ENCODE measurements around the gene CFAP46. TPM values are rescaled to one million over a fixed set of nuclear protein-coding genes. Genes with fewer than 3 reads are reported as not detected.

Gene CFAP46
- total and polyA plus RNA-seq, 2 of the 4 experiments (the other 2 are of a cell fraction) = 1.3 to 1.8 TPM

DNA sequence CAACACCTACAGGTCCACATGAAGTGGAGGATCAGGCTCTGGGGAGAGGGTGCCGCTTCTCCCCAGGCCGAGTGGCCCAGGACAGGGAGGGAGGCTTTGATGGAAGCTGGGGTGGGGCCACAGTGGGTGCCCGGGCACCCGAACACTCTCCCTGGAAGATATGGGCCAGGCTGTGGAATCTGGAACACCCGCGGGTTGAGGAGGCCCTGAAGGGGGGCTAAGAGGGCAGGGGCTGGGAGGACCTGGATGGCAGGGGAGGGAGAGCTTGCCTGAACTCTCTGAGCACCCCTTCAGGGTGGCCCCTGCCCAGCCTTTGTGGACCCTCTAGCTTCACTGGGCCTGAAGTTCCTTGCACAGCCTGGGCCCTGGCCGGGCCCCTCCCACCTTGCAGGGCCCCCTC lies 151.9 kb downstream of the CFAP46 start:
- Histone ChIP-seq H3K23ac (ENCODE audit: low read depth, low read length) (no peak overlapping the region), H3K14ac (replicated peaks; ENCODE audit: low read depth, low read length) (no peak overlapping the region), H3K27ac (ENCODE audit: insufficient read depth, low read length) (no peak overlapping the region), H3K36me3 (ENCODE audit: control insufficient read depth, insufficient read depth, low read length) (no peaks in the 10 kb centered on the region), H2BK20ac (ENCODE audit: low read depth, low read length) (no peak overlapping the region), H3K9me3 (ENCODE audit: control insufficient read depth, insufficient read depth, low read length) (no peaks in the 10 kb centered on the region), H3K4me2 (ENCODE audit: low read depth, low read length) (no peak overlapping the region), H4K91ac (ENCODE audit: insufficient read depth, low read depth, low read length) (no peak overlapping the region), H3K4me1 (ENCODE audit: control insufficient read depth, insufficient read depth, low read length) (no peaks in the 10 kb centered on the region), H2BK15ac (ENCODE audit: low read depth, low read length) (no peak overlapping the region), H3K18ac (ENCODE audit: low read depth, low read length) (no peak overlapping the region), H2BK120ac (ENCODE audit: low read depth, low read length) (no peak overlapping the region), H3K4me3 (ENCODE audit: insufficient read depth, low read depth, low read length) (no peak overlapping the region), H3K56ac (ENCODE audit: extremely low read depth, insufficient read depth, low read length) (no peak overlapping the region), H2AK9ac (replicated peaks; ENCODE audit: low read depth, low read length, poor library complexity) (no peak overlapping the region), H4K8ac (ENCODE audit: low read depth in 2 of 2, low read length in 2 of 2) (no peak overlapping the region), H2AK5ac (ENCODE audit: low read depth, low read length) (no peak overlapping the region), H3K79me1 (ENCODE audit: low read depth in 1 of 2, low read length in 2 of 2) (no peaks in the 10 kb centered on the region), H3K9ac (ENCODE audit: low read depth, low read length) (no peak overlapping the region), H2AFZ (replicated peaks; ENCODE audit: low read length, poor library complexity) (no peak overlapping the region), H4K20me1 (ENCODE audit: insufficient read depth, low read length) (no peaks in the 10 kb centered on the region), H3K9me1 (ENCODE audit: insufficient read depth, low read length) (no peaks in the 10 kb centered on the region), H3K27me3 (ENCODE audit: control insufficient read depth, insufficient read depth, low read length) (peaks cover 53% of the 10 kb centered on the region), H3K4ac (ENCODE audit: low read depth, low read length) (no peak overlapping the region), H2BK5ac (ENCODE audit: low read depth, low read length, poor library complexity, severe bottlenecking) (no peak overlapping the region), H4K5ac (ENCODE audit: low read depth, low read length) (no peak overlapping the region)
- ATAC-seq (ENCODE audit: low read depth) (no peak), DNase-seq (no peak)
- ChIA-PET CTCF (interaction anchor here (1.4 kb wide), 1 partner anchor 136 kb away, joined by 3 read pairs; no protein-coding TSS in a partner anchor), POLR2A (ENCODE audit: unreplicated experiment) (no interaction called here)
- dilution Hi-C loops (cut with HindIII; ENCODE audit: low sequenced_read_pairs, unreplicated experiment) = no loop called here
- TF ChIP-seq SMC3 (IDR thresholded peaks at IDR 0.05; ENCODE audit: low read depth, low read length) (no peak), MAZ (IDR thresholded peaks at IDR 0.05; ENCODE audit: borderline replicate concordance, low read depth, low read length) (no peak), MAFK (IDR thresholded peaks at IDR 0.05; ENCODE audit: low read depth, low read length) (no peak), NFE2L2 (IDR thresholded peaks at IDR 0.05; ENCODE audit: low read depth, low read length) (no peak), FOS (IDR thresholded peaks at IDR 0.05; ENCODE audit: low read depth, low read length) (no peak), CHD1 (IDR thresholded peaks at IDR 0.05; ENCODE audit: low read depth, low read length) (no peak), CEBPB (IDR thresholded peaks at IDR 0.05; ENCODE audit: low read depth, low read length) (no peak), RCOR1 (IDR thresholded peaks at IDR 0.05; ENCODE audit: insufficient replicate concordance, low read length) (no peak), MXI1 (IDR thresholded peaks at IDR 0.05; ENCODE audit: borderline replicate concordance, low read depth, low read length) (no peak), POLR2A (IDR thresholded peaks at IDR 0.05; ENCODE audit: low read depth, low read length) (no peak), RAD21 (IDR thresholded peaks at IDR 0.05; ENCODE audit: low read length) (no peak), BHLHE40 (IDR thresholded peaks at IDR 0.05; ENCODE audit: low read depth, low read length) (no peak)
- TF ChIP-seq, protein P1, sequence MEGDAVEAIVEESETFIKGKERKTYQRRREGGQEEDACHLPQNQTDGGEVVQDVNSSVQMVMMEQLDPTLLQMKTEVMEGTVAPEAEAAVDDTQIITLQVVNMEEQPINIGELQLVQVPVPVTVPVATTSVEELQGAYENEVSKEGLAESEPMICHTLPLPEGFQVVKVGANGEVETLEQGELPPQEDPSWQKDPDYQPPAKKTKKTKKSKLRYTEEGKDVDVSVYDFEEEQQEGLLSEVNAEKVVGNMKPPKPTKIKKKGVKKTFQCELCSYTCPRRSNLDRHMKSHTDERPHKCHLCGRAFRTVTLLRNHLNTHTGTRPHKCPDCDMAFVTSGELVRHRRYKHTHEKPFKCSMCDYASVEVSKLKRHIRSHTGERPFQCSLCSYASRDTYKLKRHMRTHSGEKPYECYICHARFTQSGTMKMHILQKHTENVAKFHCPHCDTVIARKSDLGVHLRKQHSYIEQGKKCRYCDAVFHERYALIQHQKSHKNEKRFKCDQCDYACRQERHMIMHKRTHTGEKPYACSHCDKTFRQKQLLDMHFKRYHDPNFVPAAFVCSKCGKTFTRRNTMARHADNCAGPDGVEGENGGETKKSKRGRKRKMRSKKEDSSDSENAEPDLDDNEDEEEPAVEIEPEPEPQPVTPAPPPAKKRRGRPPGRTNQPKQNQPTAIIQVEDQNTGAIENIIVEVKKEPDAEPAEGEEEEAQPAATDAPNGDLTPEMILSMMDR (conservative IDR thresholded peaks at IDR 0.05; ENCODE audit: low read depth, low read length) = no peak
- TF ChIP-seq, protein P2, sequence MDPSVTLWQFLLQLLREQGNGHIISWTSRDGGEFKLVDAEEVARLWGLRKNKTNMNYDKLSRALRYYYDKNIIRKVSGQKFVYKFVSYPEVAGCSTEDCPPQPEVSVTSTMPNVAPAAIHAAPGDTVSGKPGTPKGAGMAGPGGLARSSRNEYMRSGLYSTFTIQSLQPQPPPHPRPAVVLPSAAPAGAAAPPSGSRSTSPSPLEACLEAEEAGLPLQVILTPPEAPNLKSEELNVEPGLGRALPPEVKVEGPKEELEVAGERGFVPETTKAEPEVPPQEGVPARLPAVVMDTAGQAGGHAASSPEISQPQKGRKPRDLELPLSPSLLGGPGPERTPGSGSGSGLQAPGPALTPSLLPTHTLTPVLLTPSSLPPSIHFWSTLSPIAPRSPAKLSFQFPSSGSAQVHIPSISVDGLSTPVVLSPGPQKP (IDR thresholded peaks at IDR 0.05; ENCODE audit: borderline replicate concordance, low read depth, low read length) = no peak
- TF ChIP-seq, protein P3, sequence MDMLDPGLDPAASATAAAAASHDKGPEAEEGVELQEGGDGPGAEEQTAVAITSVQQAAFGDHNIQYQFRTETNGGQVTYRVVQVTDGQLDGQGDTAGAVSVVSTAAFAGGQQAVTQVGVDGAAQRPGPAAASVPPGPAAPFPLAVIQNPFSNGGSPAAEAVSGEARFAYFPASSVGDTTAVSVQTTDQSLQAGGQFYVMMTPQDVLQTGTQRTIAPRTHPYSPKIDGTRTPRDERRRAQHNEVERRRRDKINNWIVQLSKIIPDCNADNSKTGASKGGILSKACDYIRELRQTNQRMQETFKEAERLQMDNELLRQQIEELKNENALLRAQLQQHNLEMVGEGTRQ (IDR thresholded peaks at IDR 0.05; ENCODE audit: low read depth, low read length) = no peak
- intact Hi-C loops (cut with micrococcal nuclease) = no loop called here
- in situ Hi-C loops (cut with MboI; ENCODE audit: low sequenced_read_pairs) = no loop called here
- 47% methylated on average over 3 of the region's 7 CpGs; no CpG with 5 or more reads in 1 of the 2 experiments for WGBS, 2 experiments (ENCODE audit: extremely low coverage in 2 of 2, insufficient read length in 1 of 2)
- no TSS peak for BruUV-seq (replicated peaks)
